LNCaP clone FGC (cell line): ENCODE data around the gene TIMP2.
"Not testable (repeated sequence)": the region's sequence is repeated elsewhere in the genome, so short reads cannot be mapped to it uniquely, and the experiment has no call there.

Experiments used
- DNase-seq: peaks from one replicate; pipeline ENCODE4 v3.0.0-alpha.2; 2011; ENCODE audit warnings: low read depth
- H3K4me3 ChIP-seq: 2 replicates; pipeline ENCODE4 v1.5.1; 2011; ENCODE audit warnings: mild to moderate bottlenecking, low read depth, low read length, control low read depth
- CTCF ChIP-seq: IDR thresholded peaks from 2 replicates; pipeline ENCODE4 v1.5.1; 2012; ENCODE audit warnings: mild to moderate bottlenecking; ENCODE audit not compliant: control insufficient read depth, insufficient read depth; ENCODE audit errors: extremely low read depth

Gene TIMP2

GRCh38 chr17:78912082-78912481, 13.1 kb downstream of the TIMP2 start:
- no peak for TF ChIP-seq CTCF
- DNase-seq, result no peak

GRCh38 chr17:78911543-78911942, 13.6 kb downstream of the TIMP2 start:
- not testable (repeated sequence) for H3K4me3 ChIP-seq, DNase-seq

More at GRCh38 chr17:78912082-78912481, 13.1 kb downstream of the TIMP2 start:
- H3K4me3 ChIP-seq, result no peak overlapping the region

GRCh38 chr17:78910497-78911284, 14.5 kb downstream of the TIMP2 start:
- no peak overlapping the region for H3K4me3 ChIP-seq
- DNase-seq, result no peak
- TF ChIP-seq CTCF, result no peak

- no peak for DNase-seq
- no peak for TF ChIP-seq CTCF
- H3K4me3 ChIP-seq, result no peak overlapping the region
These were observed 16.8 kb downstream of the TIMP2 start for GRCh38 chr17:78908426-78908825.

- no peak overlapping the region for H3K4me3 ChIP-seq
- no peak for DNase-seq
- no peak for TF ChIP-seq CTCF
These were observed 19.6 kb downstream of the TIMP2 start for GRCh38 chr17:78905541-78905940.

- TF ChIP-seq CTCF, result no peak
- no peak for DNase-seq
- H3K4me3 ChIP-seq, result no peak overlapping the region
These were observed 20.1 kb downstream of the TIMP2 start for GRCh38 chr17:78905116-78905515.

GRCh38 chr17:78904371-78904770, 20.8 kb downstream of the TIMP2 start:
- DNase-seq, result no peak
- TF ChIP-seq CTCF, result no peak
- no peak overlapping the region for H3K4me3 ChIP-seq
